Inflammatory macrophage treated with lipopolysaccharide for 4 hours (primary cell): ENCODE measurements around the gene PRUNE2.
"Not testable (repeated sequence)": the region's sequence is repeated elsewhere in the genome, so short reads cannot be mapped to it uniquely, and the experiment has no call there.

Experiments used
- DNase-seq: peaks from one replicate; pipeline ENCODE4 v3.0.0-alpha.2; 2020

Gene PRUNE2

GRCh38 chr9:76593961-76594735 lies 311.8 kb downstream of the PRUNE2 start:
- not testable (repeated sequence) for DNase-seq

- no peak for DNase-seq
These were observed 313.0 kb downstream of the PRUNE2 start for GRCh38 chr9:76592974-76593347.

GRCh38 chr9:76592091-76592973 lies 313.6 kb downstream of the PRUNE2 start:
- DNase-seq: no peak

GRCh38 chr9:76591256-76591950 lies 314.5 kb downstream of the PRUNE2 start:
- peak; percentile 42 for DNase-seq

GRCh38 chr9:76588316-76588715 lies 317.6 kb downstream of the PRUNE2 start:
- peak; percentile 59 for DNase-seq

GRCh38 chr9:76586390-76587314 lies 319.3 kb downstream of the PRUNE2 start:
- no peak for DNase-seq

- DNase-seq: peak; percentile 91
These were observed 320.2 kb downstream of the PRUNE2 start for GRCh38 chr9:76585487-76586389.

GRCh38 chr9:76583256-76583655 lies 322.7 kb downstream of the PRUNE2 start:
- DNase-seq: no peak

- DNase-seq: no peak
These were observed 324.2 kb downstream of the PRUNE2 start for GRCh38 chr9:76581731-76582130.

- peak; percentile 26 for DNase-seq
These were observed 325.1 kb downstream of the PRUNE2 start for GRCh38 chr9:76580820-76581219.

GRCh38 chr9:76580188-76580587 lies 325.7 kb downstream of the PRUNE2 start:
- peak; percentile 41 for DNase-seq

- peak; percentile 90 for DNase-seq
These were observed 329.6 kb downstream of the PRUNE2 start for GRCh38 chr9:76576344-76576743.

- peak; percentile 18 for DNase-seq
These were observed 330.2 kb downstream of the PRUNE2 start for GRCh38 chr9:76575761-76576160.

- peak; percentile 51 for DNase-seq
These were observed 331.8 kb downstream of the PRUNE2 start for GRCh38 chr9:76573905-76574760.

GRCh38 chr9:76573408-76573807 lies 332.5 kb downstream of the PRUNE2 start:
- no peak for DNase-seq

- no peak for DNase-seq
These were observed 333.8 kb downstream of the PRUNE2 start for GRCh38 chr9:76572151-76572550.

- no peak for DNase-seq
These were observed 334.2 kb downstream of the PRUNE2 start for GRCh38 chr9:76571743-76572146.

GRCh38 chr9:76571288-76571687 lies 334.6 kb downstream of the PRUNE2 start:
- DNase-seq: peak; percentile 77

- no peak for DNase-seq
These were observed 335.1 kb downstream of the PRUNE2 start for GRCh38 chr9:76570826-76571225.

GRCh38 chr9:76567086-76567485 lies 338.8 kb downstream of the PRUNE2 start:
- DNase-seq: no peak
